LHCN-M2 (cell line): ENCODE measurements around the gene ERAS. TPM values are rescaled to one million over a fixed set of nuclear protein-coding genes. Genes with fewer than 3 reads are reported as not detected.
A peak's percentile ranks its signal among the peaks of the same experiment; 100 is the strongest.
"Not testable (repeated sequence)": the region's sequence is repeated elsewhere in the genome, so short reads cannot be mapped to it uniquely, and the experiment has no call there.

ENCODE experiments used
- DNase-seq: peaks from one replicate; pipeline ENCODE4 v3.0.0-alpha.2; 2012; ENCODE audit warnings: low read depth
- total RNA-seq: library from RNA; depleted of rRNA; stranded (reverse); fragments of >200 nt; gene quantifications from 2 replicates; pipeline ENCODE4 v1.2.3, GENCODE V29; 2014

The ERAS gene
- total RNA-seq, 1 experiment from 2014 or later = not detected

- peak; percentile 34 for DNase-seq
These were observed 31.3 kb upstream of the ERAS start for GRCh38 chrX:48794911-48795515.

GRCh38 chrX:48798318-48798717, 28.0 kb upstream of the ERAS start:
- DNase-seq = no peak

GRCh38 chrX:48800574-48801279, 25.6 kb upstream of the ERAS start:
- DNase-seq = no peak

- DNase-seq = peak; percentile 98
These were observed 24.8 kb upstream of the ERAS start, which contains the start of gene HDAC6 for GRCh38 chrX:48801280-48802088. TSS of gene HDAC6 (plus strand) at chrX:48802067. CDS start at chrX:48802693, 626 bp downstream.

GRCh38 chrX:48802089-48802904, 24.0 kb upstream of the ERAS start:
- peak; percentile 77 for DNase-seq

- DNase-seq = no peak
These were observed 23.5 kb upstream of the ERAS start for GRCh38 chrX:48802905-48803200.

- no peak for DNase-seq
These were observed 20.2 kb upstream of the ERAS start for GRCh38 chrX:48806081-48806480.

GRCh38 chrX:48813644-48814043, 12.7 kb upstream of the ERAS start:
- no peak for DNase-seq

GRCh38 chrX:48814722-48815121, 11.6 kb upstream of the ERAS start:
- no peak for DNase-seq

- DNase-seq = no peak
These were observed 11.0 kb upstream of the ERAS start for GRCh38 chrX:48815266-48815665.

GRCh38 chrX:48816014-48816810, 10.1 kb upstream of the ERAS start:
- no peak for DNase-seq

GRCh38 chrX:48818098-48818497, 8.2 kb upstream of the ERAS start:
- no peak for DNase-seq

- no peak for DNase-seq
These were observed 7.4 kb upstream of the ERAS start for GRCh38 chrX:48818866-48819265.

- DNase-seq = not testable (repeated sequence)
These were observed 6.9 kb upstream of the ERAS start for GRCh38 chrX:48819394-48819793.

GRCh38 chrX:48823053-48823452, 3.3 kb upstream of the ERAS start:
- no peak for DNase-seq

GRCh38 chrX:48824066-48824465, 2.2 kb upstream of the ERAS start:
- DNase-seq = no peak

- DNase-seq = no peak
These were observed 752 bp downstream of the ERAS start for GRCh38 chrX:48826876-48827653.

- DNase-seq = no peak
These were observed 1.3 kb downstream of the ERAS start for GRCh38 chrX:48827654-48827968.

- no peak for DNase-seq
These were observed 2.9 kb downstream of the ERAS start for GRCh38 chrX:48829016-48829735.
